Nucleus accumbens (tissue), 56 donors: ENCODE data around the gene NFIB.
A peak's percentile ranks its signal among the peaks of the same experiment; 100 is the strongest.

ENCODE experiments used
- DNase-seq, 56 donors: peaks; one replicate each; lab custom pipeline; 2025; lab: John Stamatoyannopoulos, UW

Gene NFIB

DNA sequence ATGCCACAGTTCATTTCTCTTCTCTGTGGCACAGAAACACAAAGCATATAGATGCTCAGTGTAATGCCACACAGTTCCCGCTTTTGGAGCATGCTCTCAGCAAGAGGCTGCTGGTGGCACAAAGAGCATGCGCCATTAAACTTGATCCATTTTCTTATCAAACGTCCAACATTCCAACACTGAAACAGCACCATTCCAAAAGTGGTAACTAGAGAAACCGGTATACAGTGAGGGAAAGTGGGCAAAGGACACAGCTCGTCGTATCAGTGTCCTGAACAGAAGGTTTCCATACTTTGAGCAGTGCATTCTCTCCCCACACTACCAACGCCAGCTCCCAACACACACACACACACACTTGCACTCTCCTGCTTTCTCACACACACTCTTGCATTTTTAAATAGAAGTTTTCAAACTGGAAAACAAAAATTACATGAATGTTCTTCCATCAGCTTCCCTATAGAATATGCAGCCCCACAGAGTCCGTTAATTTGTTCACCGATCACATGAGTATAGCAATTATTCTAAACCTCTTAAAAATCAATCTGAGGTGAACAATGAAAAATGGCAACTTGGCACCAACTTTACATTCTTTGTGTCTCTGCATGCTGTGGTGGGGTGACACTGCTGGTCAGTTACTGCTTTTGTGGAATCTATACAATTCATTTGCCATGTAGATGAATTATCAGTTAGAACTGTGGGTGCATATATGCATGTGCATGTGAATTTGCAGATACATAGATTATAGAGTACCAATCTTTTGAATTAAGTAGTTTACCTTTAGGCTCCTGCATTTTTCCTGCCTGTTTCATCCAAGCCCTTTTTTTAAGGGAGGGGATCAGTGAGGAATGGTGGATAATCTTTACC is 5.7 kb downstream of the NFIB start:
- DNase-seq, result peak in 10 of 56 donors; percentile 12 to 47 (median 32)

DNA sequence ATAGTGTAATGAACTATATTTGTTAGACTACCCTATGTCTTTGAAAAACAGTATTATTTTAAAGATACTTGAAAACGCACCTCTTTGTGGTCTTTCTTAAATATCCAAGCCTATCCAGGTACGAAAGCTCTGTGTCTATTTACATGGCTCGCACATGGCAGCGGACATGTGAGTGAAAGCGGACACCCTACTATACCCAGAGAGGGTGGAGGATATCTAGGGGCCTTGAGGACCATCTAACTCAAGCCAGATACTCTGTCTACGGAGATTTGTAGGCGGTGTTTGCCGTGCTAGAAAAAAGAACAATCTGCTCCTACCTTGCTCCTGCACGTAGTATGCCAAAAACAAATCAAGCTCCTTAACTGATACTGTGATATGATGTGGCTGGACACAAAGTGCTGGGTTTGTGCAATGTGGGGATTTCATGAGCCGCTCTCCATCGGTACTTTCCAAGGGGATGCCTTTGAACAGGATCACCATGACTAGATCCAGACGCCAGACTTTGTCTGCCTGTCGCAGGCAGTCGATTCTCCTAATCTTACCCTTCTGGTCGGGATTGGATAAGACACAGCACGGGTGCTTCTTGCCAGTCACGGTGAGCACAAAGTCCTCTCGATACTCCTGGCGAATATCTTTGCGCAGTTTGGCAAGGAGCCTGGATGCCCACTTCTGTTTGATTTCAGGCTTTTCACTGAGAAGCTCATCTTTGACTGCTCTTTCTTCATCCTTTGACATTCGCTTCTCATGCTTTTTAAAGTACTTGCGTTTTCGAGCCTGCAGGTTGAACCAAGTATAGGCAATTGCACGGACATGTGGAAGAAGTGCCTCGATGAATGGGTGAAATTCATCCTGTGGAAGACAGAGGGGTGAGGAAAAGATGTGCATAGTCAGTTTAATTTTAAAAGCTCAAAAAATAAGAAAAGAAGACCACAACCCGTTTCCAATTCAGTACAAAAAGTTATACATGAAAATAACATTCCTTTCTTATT is 7.0 kb downstream of the NFIB start:
- DNase-seq, result peak in 5 of 56 donors; percentile 15 to 43 (median 30)

DNA sequence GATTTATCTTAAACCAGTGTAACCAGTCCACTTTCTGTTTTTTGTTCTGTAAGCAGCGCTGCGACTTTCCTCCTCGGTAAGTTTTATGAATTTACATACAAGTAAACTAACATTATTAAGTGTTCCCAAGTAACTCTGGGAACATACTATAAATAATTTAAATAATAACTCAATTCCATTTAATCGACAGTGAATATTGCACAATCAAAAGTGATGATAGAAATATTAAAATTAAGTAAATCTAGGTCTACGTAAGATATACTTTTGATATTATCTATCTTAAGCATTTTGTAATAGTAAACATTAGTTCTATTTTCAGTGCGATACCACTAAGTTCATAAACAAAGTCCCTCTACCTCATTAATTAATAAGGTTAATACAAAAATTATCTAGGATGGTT is 7.8 kb downstream of the NFIB start:
- DNase-seq, result no peak

DNA sequence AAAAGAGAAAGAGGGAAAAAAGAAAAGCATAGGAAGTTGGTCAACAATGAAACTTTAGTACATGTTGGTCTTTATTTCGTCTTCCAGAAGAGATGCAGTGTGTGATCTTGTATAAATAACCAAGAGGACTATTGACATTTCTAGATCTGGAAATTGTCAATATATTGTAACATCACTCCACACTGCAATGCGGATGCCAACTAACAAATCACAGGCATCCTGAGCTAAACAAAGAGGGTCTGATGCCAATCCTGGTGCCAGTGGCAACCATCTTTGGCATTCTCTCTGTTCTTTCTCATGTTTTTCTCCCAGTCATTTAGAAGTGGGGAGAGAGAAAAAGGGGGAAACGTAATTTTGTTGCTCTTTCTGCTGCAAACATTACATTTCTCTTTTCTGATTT is 9.7 kb downstream of the NFIB start:
- peak in 4 of 56 donors; percentile 4 to 23 (median 21) for DNase-seq

DNA sequence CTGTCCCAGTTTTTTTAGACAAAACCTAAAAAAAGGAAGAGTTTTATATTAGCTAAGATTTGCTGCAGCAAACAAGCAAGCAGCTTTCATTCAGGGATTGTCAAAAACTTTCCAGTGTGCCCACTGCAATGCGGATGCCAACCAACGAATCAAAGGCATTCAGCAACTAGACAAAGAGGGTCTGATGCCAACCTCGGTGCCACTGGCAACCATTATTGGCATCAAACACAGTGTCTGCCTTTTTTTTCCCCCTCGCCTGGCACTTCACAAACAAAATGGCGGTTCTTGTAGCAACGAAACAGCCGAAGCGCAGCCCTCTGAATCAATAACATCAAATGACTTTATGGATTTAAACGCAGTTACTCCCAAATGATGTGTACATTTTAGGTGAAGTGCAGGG is 10.4 kb downstream of the NFIB start:
- DNase-seq, result peak in 49 of 56 donors; percentile 11 to 92 (median 77)

DNA sequence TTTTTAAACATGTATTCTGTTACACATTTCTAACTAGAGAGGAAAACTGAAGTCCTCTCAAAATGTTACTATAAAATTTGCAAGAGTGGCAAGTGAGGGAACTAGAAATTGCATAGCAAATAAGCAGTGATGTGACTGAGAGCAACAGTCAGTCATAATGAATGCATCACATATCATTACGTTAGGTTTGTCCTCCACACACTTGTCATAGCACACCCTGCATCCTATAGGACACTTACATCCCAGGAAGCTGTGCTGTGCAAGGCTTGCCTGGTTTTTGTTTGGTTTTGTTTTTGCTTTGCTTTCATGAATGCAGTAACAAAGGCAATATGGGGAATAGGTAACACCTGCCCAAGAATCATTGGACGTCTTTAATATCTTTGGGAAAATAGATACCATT is 10.8 kb downstream of the NFIB start:
- no peak for DNase-seq

DNA sequence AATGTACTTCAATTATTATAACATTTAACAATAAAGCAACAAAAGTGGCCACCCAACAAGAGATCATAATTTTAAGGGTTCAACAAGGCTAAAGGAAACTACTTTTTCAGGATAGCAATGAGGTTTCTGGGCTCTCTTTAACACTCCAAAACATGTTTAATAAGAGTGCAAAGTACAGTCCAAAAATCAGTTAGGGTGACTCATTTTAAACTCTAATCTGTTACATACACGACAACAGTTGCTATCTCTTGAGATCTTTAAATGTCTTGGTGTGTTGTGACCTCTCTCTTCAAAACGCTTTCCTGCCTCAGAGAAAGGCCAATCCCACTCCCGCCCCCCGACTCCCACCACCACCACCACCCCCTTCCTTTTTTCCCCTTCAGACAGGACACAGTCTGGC is 11.5 kb downstream of the NFIB start:
- DNase-seq, result no peak

DNA sequence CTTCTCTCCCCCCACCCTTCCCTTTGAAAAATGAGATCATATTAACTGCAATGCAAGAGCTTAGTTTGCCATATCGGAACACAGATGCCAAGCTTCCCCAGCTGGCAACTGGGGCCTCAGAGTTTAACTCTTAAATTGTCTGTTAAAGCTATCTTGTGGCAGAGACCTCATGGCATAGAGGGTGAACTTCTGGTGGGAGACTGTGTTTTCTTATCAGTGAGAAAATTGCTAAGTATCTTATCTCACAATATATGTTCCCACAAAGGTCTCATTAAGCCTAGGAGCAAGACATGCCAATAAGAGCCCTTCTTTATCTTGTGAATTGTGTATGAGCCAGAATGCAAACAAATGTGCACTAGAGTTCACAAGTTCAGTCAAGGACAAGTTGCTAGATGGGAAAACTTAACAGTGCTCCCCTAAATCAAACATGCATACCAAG is 12.3 kb downstream of the NFIB start:
- DNase-seq, result no peak

DNA sequence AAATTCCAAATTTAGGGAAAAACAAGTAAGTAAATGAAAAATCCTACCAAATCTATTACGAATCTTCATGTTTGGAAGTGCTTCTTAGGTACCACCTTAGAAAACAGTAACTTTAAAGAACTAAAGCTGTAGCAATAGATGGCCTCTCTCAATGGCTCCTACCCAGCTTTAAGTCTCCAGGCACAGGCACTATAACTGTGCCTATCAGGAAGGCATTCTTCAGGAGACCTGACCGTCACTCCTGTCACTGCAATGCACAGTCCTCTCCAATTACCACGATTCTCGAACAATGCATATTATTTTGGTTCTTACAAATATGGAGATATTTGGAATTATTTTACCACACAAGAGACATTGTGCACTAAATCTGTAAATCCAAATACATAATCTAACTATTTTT is 12.9 kb downstream of the NFIB start:
- DNase-seq, result no peak

DNA sequence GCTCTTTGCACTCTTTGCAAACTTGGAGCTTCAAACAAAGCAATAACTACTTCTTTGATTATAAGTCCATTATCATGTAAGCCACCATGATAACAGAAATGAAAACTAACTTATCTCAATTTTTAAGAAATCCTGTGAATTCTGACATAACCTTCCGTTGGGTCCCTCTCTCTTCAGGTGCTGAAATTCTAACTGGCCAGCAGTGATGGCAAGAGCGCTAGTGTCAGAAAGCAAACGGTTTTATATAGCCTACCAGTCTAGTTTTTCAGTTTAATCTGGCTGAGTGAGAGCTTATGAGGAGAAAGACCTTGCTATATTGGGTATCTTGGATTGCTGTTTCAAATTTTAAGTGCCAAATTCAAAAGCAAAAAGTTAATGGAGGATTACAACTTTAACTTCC is 13.4 kb downstream of the NFIB start:
- no peak for DNase-seq

DNA sequence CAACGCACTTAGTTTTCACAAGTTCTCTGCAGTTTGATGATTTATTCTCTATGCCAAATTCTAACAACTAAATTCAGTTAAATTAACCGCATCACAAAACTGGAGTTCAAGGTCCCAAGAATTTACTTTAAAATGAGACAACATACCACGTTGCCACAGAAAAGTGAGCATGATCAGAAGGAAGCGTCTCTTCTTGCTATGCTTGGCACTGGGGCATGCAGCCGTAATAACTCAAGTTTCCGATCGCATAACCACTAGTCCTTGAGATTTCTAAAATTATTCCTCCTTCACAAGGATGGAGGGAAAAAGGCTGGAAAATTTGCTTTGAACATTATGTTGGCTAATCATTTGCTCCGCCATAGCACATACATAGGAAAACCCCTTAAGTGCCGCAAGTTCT is 13.9 kb downstream of the NFIB start:
- no peak for DNase-seq

DNA sequence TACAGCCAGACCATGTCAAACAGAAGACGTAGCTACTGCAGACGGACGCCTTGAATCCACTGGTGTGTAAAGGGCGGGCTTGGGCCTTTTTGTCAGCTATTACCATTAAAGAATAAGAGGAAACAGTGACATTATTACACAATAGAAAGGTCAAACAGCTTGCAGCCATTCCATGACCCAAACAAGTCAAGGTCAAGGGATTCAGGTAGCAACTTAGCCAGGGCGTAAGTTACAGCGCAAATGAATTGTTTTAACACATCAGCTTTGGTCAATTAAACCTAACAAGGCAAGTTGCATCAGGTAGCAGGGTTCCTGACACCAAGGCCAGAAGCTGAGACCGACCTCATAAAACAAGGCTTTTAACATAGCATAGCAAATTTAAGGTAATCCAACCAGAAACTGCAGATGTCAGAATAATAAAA is 15.3 kb downstream of the NFIB start:
- no peak for DNase-seq

DNA sequence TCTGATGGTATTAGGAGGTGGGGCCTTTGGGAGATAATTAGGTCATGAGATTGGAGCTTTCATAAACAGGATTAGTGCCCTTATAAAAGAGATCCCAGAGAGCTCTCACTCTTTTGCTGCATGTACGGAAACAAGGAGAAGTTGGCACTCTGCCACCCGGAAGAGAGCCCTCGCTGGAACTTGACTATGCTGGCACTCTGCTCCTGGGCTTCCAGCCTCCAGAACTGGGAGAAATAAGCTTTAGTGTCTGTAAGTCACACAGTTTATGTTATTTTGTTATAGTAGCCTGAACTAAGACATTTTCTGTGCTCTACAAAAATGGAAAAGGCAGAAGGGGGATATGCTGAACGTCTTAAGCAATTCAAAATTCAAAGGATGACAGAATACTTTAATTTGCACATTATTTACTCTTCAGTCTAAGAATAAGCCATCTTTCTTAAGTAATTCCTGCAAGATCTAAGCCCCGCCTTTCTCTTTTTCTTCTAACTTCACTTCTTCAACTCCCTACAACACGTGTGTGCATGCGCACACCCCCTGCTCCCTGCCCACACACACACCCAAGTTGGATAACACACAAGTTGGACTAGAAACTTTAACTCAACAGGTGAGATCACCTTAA is 17.3 kb downstream of the NFIB start:
- DNase-seq, result peak in 9 of 56 donors; percentile 3 to 48 (median 22)

DNA sequence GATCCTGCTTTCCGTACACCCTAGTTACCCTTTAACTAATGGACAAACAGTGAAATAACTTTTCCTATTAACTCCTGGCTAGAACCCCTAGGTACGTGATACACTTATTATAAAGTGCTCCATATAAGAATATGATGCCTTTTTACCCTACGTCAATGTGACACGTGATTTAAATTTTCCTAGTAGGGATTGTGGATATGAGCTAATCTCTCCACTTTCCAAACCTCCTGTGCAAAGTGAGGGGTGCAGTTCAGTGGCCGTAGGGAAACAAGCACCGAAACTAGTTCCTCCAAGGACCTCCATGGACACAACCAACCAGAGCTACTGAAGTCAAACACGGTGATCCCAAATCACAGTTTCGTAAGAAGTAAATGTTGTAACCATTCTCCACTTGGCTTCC is 19.3 kb downstream of the NFIB start:
- no peak for DNase-seq

DNA sequence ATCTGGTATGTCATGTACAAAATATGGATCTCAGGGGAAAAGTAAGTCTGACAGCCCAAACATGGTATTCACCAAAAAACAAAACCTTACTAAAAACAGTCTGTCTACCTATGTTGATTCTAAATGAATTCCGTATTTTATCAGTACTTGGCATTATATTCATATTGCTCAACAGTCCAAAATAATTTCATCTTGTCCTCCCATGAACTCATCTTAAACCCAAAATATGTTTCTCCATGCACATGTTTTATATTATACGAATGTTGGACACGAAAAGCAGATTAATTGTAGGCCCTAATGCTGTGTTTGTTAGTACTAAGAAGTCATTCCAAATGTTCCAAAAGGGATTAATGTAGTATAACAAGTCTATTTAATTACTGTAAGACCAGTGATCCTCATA is 20.1 kb downstream of the NFIB start:
- DNase-seq, result no peak

DNA sequence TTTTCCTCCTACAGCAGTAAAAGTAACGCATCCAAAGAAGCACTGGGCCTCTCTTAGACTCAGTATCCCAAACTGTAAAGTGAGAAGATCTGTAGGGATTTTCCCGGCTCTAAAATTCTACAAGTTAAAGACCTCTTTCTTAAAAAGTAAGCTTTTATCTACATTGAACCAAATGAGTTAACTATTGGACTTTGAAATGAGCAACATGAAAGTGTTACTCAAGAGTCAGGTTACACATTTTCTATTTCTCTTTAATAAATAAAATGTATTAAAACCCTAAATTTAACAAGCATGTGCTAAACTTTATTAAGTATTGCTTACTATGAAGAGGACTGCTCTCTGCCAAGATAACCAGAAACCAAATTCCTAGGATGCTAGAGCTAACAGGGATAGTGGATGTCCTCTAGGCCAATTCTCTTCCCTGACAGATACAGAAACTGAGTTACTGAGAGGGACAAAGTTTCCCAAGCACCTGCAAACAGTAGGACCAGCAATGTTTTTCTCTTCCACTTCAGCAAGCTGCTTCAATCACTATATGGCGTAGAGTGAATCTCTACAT is 21.7 kb downstream of the NFIB start:
- no peak for DNase-seq

DNA sequence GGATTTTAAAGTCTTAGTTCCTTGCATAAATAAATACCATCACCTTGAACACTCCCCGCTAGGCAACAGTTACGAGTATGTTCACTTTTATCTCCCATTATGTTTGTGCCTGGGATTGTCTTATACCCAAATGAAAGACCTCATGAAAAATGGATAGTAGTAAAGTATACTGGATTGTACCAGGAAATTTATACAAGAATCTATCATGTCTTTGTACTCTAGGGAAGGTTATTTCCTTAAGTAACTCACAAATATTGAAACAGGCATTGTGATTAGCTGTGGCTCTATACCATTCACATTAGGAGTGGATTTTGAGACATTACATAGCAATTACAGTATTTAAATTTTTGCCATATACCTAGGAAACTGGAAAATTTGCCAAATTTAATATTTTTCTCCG is 24.0 kb downstream of the NFIB start:
- no peak for DNase-seq

DNA sequence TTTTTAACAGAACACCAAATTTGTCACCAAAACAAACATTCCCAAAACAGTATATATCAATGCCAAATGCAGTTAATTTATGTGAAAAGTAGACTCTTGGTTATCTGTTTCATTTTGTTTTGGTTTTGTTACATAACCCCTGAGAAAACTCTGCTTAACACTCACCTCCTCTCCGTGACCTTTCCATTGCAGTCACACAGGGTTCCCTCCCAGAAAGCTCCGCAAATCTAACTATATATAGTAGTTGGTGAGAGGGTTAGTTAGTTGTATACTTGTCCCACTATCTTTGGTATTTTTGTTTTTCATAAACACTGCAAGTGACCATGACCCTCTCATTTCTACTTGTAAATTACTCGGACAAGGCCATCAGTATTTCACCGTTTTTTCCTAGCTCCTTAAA is 25.5 kb downstream of the NFIB start:
- DNase-seq, result no peak

DNA sequence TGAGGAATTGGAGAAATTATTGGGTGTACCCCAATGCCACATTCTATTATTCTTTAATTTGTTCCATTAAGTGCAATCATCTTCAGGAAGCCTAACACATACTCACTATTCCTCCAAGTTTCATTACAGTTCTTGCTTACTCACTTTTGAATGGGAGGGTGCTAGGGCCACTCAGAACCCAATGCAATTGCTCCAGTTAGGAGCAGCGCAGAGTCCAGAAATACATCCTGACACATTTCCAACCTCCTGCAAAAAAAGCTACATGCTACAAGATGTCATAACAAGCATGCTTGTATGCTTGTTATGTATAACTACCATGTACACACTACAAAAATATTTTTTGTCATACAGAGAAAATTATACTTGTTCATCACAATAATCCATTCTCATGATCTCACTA is 27.8 kb downstream of the NFIB start:
- no peak for DNase-seq

DNA sequence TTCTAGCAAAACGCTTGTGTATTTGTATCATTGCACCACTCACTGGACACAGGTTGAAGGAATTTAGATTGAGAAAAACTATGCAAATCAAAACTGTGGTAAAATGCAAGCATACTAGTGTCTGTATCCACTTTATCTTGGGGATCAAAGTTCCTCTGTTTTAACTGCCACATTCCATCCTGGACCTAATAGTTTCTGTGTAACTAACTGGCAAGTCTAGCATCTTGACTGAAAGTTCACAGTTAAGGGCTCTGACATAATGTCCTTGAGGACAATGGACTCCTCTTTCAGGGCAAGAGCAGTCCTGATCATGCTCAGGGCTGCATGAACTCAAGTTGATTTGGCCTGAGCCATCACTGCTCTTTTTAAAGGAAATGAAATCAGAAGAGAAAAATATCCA is 30.7 kb downstream of the NFIB start:
- no peak for DNase-seq

DNA sequence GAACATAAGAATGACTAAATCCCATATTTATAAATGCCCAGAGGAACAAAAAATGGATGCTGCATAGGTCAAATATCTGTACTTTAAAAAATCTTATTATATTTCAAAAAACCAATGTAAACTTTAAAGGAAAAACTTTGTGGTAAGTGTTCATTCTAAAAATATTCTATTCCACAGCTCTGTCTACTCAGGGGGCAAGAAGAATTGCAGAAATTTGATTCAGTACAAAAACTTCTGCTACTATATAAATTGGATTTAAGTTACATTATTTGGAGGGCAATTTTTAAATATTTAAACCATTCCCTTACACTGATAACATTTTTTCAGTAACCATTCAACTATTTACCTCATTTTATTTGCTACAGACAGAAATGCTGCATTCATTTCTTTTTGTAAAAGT is 32.1 kb downstream of the NFIB start:
- no peak for DNase-seq
